Panc1 (cell line): Measurements from ENCODE around the gene PDZD8. TPM values are rescaled to one million over a fixed set of nuclear protein-coding genes. Genes with fewer than 3 reads are reported as not detected.

Experiments used
- ATAC-seq: fragments of 200-7000 bp; cut with Tn5 transposase; 2 replicates; pipeline ENCODE4 v1.9.1; 2020; ENCODE audit warnings: mild to moderate bottlenecking, moderate library complexity
- BruUV-seq: library from RNA; stranded (reverse); fragments of 400-500 nt; replicated peaks from 2 replicates; lab custom pipeline; 2021; lab: Mats Ljungman, UMichigan
- CTCF ChIA-PET: fragments of 300-600 bp; sonication (Branson Sonifier 250); formaldehyde crosslinking; loops from one replicate; lab custom pipeline; 2022; ENCODE audit warnings: antibody characterized with exemption; lab: Charles Lee
- POLR2A ChIA-PET: fragments of 300-600 bp; sonication (Branson Sonifier 250); formaldehyde crosslinking; loops from one replicate; lab custom pipeline; 2022; ENCODE audit warnings: antibody characterized with exemption; lab: Charles Lee
- DNase-seq: peaks from one replicate; pipeline ENCODE4 v3.0.0-alpha.2; 2010; ENCODE audit warnings: low read depth, low spot score
- H3K27ac ChIP-seq: 2 replicates; pipeline ENCODE4 v1.5.1; 2011; ENCODE audit warnings: mild to moderate bottlenecking, low read length, inconsistent platforms
- H3K27me3 ChIP-seq: fragments of 200-500 bp; sonication (Bioruptor generic); 2 replicates; pipeline ENCODE4 v1.6.0; 2014; ENCODE audit warnings: low read length, inconsistent platforms; ENCODE audit not compliant: control insufficient read depth, insufficient read depth
- H3K36me3 ChIP-seq: fragments of 200-500 bp; sonication (Bioruptor generic); 2 replicates; pipeline ENCODE4 v1.5.1; 2014; ENCODE audit warnings: inconsistent platforms, mild to moderate bottlenecking, low read length, moderate library complexity; ENCODE audit not compliant: control insufficient read depth, insufficient read depth
- H3K4me1 ChIP-seq: 2 replicates; pipeline ENCODE4 v1.5.1; 2011; ENCODE audit warnings: inconsistent platforms, mild to moderate bottlenecking, low read length, moderate library complexity; ENCODE audit not compliant: control insufficient read depth, insufficient read depth
- H3K4me3 ChIP-seq, 2 experiments: 2 replicates each; pipeline ENCODE4 v1.5.1; 2011 to 2012; ENCODE audit warnings: low read depth in 2 of 2, low read length in 2 of 2, mild to moderate bottlenecking in 2 of 2, inconsistent platforms in 1 of 2, moderate library complexity in 1 of 2
- H3K9me3 ChIP-seq: fragments of 200-500 bp; sonication (Bioruptor generic); 2 replicates; pipeline ENCODE4 v1.5.1; 2014; ENCODE audit warnings: low read depth, mild to moderate bottlenecking, inconsistent platforms, low read length, moderate library complexity; ENCODE audit not compliant: control insufficient read depth, insufficient read depth
- POLR2AphosphoS5 ChIP-seq: IDR thresholded peaks from 2 replicates; pipeline ENCODE4 v1.6.1; 2012; ENCODE audit warnings: mild to moderate bottlenecking, low read depth, low read length, moderate library complexity
- SIN3A ChIP-seq: IDR thresholded peaks from 2 replicates; pipeline ENCODE4 v1.6.1; 2012; ENCODE audit warnings: low read depth, mild to moderate bottlenecking, low read length, moderate library complexity, borderline replicate concordance; ENCODE audit not compliant: insufficient read depth
- TCF7L2 ChIP-seq: IDR thresholded peaks from 2 replicates; pipeline ENCODE4 v1.6.1; 2011; ENCODE audit warnings: mild to moderate bottlenecking, low read depth, low read length, inconsistent platforms
- in situ Hi-C: cut with HindIII; loops from 2 replicates; pipeline ENCODE4 v1.10.0; 2016; ENCODE audit warnings: low sequenced_read_pairs, low pct_unique_long_range_greater_than_20kb
- intact Hi-C: fragments of 100-400 bp; cut with micrococcal nuclease; formaldehyde crosslinking; loops from one replicate; pipeline ENCODE4 v1.10.0; 2022; ENCODE audit not compliant: unreplicated experiment
- total RNA-seq: library from RNA; stranded (reverse); gene quantifications from one replicate; pipeline ENCODE4 v1.2.1, GENCODE V29; 2021; ENCODE audit not compliant: unreplicated experiment
- TF ChIP-seq, protein P1 (sequence below), 2 experiments: IDR thresholded peaks; 2 replicates each; pipeline ENCODE4 v1.6.1; 2011 to 2012; ENCODE audit warnings: low read depth in 2 of 2, control low read depth in 1 of 2, low read length in 1 of 2, mild to moderate bottlenecking in 1 of 2, moderate library complexity in 1 of 2; ENCODE audit not compliant: insufficient read depth in 1 of 2
- TF ChIP-seq, protein P2 (sequence below): fragments of 450-650 bp; IDR thresholded peaks from 2 replicates; pipeline ENCODE4 v1.5.1; 2017; ENCODE audit warnings: mild to moderate bottlenecking

Gene PDZD8
- total RNA-seq, 1 experiment from 2014 or later, result 44.7 TPM

DNA sequence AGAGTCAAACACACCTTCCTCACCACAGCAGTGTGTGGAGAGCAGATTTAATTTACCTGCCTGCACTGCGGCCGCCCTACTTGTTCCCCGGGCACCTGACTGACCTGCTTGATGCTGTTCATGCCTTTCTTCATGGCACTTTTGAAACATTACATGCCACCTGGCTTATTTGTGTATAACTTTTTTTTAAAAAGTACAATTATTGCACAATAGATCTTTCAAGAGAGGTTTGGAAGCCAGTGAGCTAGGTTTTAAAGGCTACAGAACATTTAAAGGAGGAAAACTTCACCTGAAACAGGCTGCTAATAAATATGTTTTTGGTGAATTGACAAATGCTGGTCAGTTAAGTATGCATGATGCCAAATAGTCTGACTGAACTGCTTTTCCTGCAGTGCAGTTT lies 101.3 kb downstream of the PDZD8 start:
- Histone ChIP-seq H3K27ac (no peak overlapping the region), H3K9me3 (no peaks in the 10 kb centered on the region), H3K4me3 (no peak overlapping the region), H3K4me1 (no peaks in the 10 kb centered on the region), H3K27me3 (no peaks in the 10 kb centered on the region), H3K36me3 (no peaks in the 10 kb centered on the region)
- POLR2A ChIA-PET, result no interaction called here
- in situ Hi-C loops, result no loop called here
- CTCF ChIA-PET, result no interaction called here
- BruUV-seq, result no TSS peak
- DNase-seq (no peak), ATAC-seq (no peak)
- intact Hi-C loops, result no loop called here
- no peak for TF ChIP-seq POLR2AphosphoS5
- no peak for TF ChIP-seq TCF7L2
- TF ChIP-seq SIN3A, result no peak
- TF ChIP-seq, protein P1, sequence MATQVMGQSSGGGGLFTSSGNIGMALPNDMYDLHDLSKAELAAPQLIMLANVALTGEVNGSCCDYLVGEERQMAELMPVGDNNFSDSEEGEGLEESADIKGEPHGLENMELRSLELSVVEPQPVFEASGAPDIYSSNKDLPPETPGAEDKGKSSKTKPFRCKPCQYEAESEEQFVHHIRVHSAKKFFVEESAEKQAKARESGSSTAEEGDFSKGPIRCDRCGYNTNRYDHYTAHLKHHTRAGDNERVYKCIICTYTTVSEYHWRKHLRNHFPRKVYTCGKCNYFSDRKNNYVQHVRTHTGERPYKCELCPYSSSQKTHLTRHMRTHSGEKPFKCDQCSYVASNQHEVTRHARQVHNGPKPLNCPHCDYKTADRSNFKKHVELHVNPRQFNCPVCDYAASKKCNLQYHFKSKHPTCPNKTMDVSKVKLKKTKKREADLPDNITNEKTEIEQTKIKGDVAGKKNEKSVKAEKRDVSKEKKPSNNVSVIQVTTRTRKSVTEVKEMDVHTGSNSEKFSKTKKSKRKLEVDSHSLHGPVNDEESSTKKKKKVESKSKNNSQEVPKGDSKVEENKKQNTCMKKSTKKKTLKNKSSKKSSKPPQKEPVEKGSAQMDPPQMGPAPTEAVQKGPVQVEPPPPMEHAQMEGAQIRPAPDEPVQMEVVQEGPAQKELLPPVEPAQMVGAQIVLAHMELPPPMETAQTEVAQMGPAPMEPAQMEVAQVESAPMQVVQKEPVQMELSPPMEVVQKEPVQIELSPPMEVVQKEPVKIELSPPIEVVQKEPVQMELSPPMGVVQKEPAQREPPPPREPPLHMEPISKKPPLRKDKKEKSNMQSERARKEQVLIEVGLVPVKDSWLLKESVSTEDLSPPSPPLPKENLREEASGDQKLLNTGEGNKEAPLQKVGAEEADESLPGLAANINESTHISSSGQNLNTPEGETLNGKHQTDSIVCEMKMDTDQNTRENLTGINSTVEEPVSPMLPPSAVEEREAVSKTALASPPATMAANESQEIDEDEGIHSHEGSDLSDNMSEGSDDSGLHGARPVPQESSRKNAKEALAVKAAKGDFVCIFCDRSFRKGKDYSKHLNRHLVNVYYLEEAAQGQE (IDR thresholded peaks at IDR 0.05; ENCODE audit: insufficient read depth in 1 of 2, low read depth in 2 of 2, low read length in 1 of 2), result no peak
- TF ChIP-seq, protein P2, sequence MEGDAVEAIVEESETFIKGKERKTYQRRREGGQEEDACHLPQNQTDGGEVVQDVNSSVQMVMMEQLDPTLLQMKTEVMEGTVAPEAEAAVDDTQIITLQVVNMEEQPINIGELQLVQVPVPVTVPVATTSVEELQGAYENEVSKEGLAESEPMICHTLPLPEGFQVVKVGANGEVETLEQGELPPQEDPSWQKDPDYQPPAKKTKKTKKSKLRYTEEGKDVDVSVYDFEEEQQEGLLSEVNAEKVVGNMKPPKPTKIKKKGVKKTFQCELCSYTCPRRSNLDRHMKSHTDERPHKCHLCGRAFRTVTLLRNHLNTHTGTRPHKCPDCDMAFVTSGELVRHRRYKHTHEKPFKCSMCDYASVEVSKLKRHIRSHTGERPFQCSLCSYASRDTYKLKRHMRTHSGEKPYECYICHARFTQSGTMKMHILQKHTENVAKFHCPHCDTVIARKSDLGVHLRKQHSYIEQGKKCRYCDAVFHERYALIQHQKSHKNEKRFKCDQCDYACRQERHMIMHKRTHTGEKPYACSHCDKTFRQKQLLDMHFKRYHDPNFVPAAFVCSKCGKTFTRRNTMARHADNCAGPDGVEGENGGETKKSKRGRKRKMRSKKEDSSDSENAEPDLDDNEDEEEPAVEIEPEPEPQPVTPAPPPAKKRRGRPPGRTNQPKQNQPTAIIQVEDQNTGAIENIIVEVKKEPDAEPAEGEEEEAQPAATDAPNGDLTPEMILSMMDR, result no peak

DNA sequence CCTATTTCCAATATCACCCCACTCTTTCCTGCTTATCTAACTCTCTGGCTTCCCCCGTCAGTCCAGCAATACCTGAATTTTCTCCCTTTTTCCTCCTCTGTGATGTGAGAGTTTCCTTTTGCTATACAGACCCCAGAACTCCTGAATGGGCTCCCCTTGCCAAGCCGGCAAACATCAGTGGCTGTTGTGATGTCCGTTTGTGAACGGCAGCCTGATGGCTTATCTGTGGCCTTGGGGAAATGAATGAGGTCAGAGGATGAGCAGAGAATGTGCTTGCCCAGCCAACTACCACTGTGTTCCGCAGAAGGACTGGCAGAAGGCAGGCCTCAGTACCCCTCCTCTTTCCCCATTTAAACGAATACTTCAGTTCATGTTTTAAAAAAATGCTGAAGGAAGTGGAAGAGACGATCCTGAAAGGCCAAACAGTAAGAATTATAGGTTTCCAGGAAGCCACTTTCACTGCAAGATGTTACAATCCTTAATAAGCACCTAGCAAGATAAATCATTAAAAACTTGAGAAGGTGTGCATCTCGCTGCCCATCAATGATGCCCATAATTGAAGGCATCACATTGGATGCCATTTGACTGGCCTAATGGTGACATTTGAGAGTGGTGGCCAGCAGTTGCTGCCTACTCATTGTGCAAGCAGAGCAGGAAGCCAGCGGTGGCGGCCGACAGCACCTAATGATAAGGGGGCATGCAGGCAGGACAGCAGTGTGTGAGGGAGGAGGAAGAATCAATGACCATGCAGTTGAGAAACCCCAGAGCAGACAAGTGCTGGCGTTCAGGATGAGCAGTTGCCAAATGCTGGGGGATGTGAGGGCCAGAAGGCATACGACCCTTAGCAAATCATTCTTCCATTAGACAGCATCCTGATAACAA lies 102.8 kb downstream of the PDZD8 start:
- ATAC-seq, result no peak
- CTCF ChIA-PET, result no interaction called here
- no TSS peak for BruUV-seq

More for the DNA sequence above, 102.8 kb downstream of the PDZD8 start:
- H3K27ac ChIP-seq, result no peak overlapping the region
- POLR2A ChIA-PET, result no interaction called here
- no peaks in the 10 kb centered on the region for H3K4me1 ChIP-seq
- in situ Hi-C loops, result no loop called here
- TF ChIP-seq TCF7L2, result no peak
- TF ChIP-seq, protein P2, result no peak
- no peak for DNase-seq
- no peaks in the 10 kb centered on the region for H3K9me3 ChIP-seq
- no peak overlapping the region for H3K4me3 ChIP-seq
- H3K36me3 ChIP-seq, result no peaks in the 10 kb centered on the region
- intact Hi-C loops, result no loop called here
- H3K27me3 ChIP-seq, result no peaks in the 10 kb centered on the region
